GM12878 (cell line): ENCODE measurements around the gene EPX. TPM values are rescaled to one million over a fixed set of nuclear protein-coding genes. Genes with fewer than 3 reads are reported as not detected.

ENCODE experiments used
- ATAC-seq: fragments of 200-7000 bp; cut with Tn5 transposase; 3 replicates; pipeline ENCODE4 v1.9.1; 2020; ENCODE audit warnings: mild to moderate bottlenecking, moderate library complexity
- BruUV-seq: library from RNA; stranded (reverse); fragments of 400-500 nt; replicated peaks from 2 replicates; lab custom pipeline; 2021; lab: Mats Ljungman, UMichigan
- CTCF ChIA-PET: fragments of 300-600 bp; sonication (Branson Sonifier 250); formaldehyde crosslinking; extraction: SDS; loops from one replicate; lab custom pipeline; 2021; ENCODE audit warnings: inconsistent platforms; lab: Yijun Ruan, JAX
- POLR2A ChIA-PET: fragments of 350-600 bp; formaldehyde crosslinking; extraction: SDS; loops from one replicate; lab custom pipeline; 2021; ENCODE audit warnings: inconsistent platforms; lab: Charles Lee
- RAD21 ChIA-PET: fragments of 300-600 bp; sonication (Branson Sonifier 250); formaldehyde crosslinking; loops from one replicate; lab custom pipeline; 2023; ENCODE audit warnings: antibody characterized with exemption; ENCODE audit not compliant: unreplicated experiment; lab: Charles Lee
- SMC1A ChIA-PET: fragments of 300-600 bp; sonication (Branson Sonifier 250); formaldehyde crosslinking; loops from one replicate; lab custom pipeline; 2023; ENCODE audit not compliant: unreplicated experiment, uncharacterized antibody; lab: Charles Lee
- DNase-seq: peaks from one replicate; pipeline ENCODE4 v3.0.0-alpha.2; 2011; ENCODE audit warnings: low read depth, low spot score
- FAIRE-seq: peaks from 3 replicates; lab custom pipeline; 2011; peaks lifted over from hg19 to GRCh38; lab: Jason Lieb, UNC
- H2AFZ ChIP-seq: 2 replicates; pipeline ENCODE4 v1.6.0; 2011; ENCODE audit warnings: low read depth, low read length, control low read depth; ENCODE audit not compliant: control insufficient read depth
- H3K27ac ChIP-seq: 2 replicates; pipeline ENCODE4 v1.5.1; 2011; ENCODE audit warnings: control low read depth; ENCODE audit not compliant: control insufficient read depth, insufficient read depth
- H3K27me3 ChIP-seq, 2 experiments: replicated peaks in 1 of 2; 2 replicates each; pipeline versions ENCODE4 v1.6.0 to v1.6.1; 2011; ENCODE audit warnings: low read length in 1 of 2; ENCODE audit not compliant: control insufficient read depth in 2 of 2, insufficient read depth in 2 of 2
- H3K36me3 ChIP-seq, 2 experiments: 2 replicates each; pipeline ENCODE4 v1.5.1; 2011; ENCODE audit warnings: low read length in 1 of 2; ENCODE audit not compliant: control insufficient read depth in 2 of 2, insufficient read depth in 2 of 2
- H3K4me1 ChIP-seq: 2 replicates; pipeline ENCODE4 v1.6.1; 2011; ENCODE audit warnings: mild to moderate bottlenecking, low read length, moderate library complexity, mixed read lengths; ENCODE audit not compliant: control insufficient read depth, insufficient read depth
- H3K4me2 ChIP-seq: 2 replicates; pipeline ENCODE4 v1.6.0; 2011; ENCODE audit warnings: control low read depth; ENCODE audit not compliant: control insufficient read depth, insufficient read depth
- H3K4me3 ChIP-seq: fragments of 200-600 bp; sonication (generic); 2 replicates; pipeline ENCODE4 v1.5.1; 2016
- H3K79me2 ChIP-seq: 2 replicates; pipeline ENCODE4 v1.6.0; 2011; ENCODE audit warnings: low read length; ENCODE audit not compliant: control insufficient read depth, insufficient read depth
- H3K9ac ChIP-seq: 2 replicates; pipeline ENCODE4 v1.8.0; 2011; ENCODE audit warnings: low read length, control low read depth, mixed read lengths; ENCODE audit not compliant: control insufficient read depth, insufficient read depth
- H3K9me3 ChIP-seq: replicated peaks from 3 replicates; pipeline ENCODE4 v1.5.1; 2011; ENCODE audit warnings: mild to moderate bottlenecking, low read length; ENCODE audit not compliant: control insufficient read depth, insufficient read depth
- H4K20me1 ChIP-seq: 2 replicates; pipeline ENCODE4 v1.6.0; 2011; ENCODE audit not compliant: control insufficient read depth, insufficient read depth
- CREM ChIP-seq: IDR thresholded peaks from 2 replicates; pipeline ENCODE4 v1.6.1; 2014; ENCODE audit warnings: antibody characterized with exemption, low read depth
- EP300 ChIP-seq, 2 experiments: fragments of 150-350 bp in 1 of 2; IDR thresholded peaks; 2 replicates each; pipeline ENCODE4 v1.6.1; 2011 to 2012; ENCODE audit warnings: low read depth in 2 of 2, low read length in 2 of 2, borderline replicate concordance in 1 of 2, improper control_type of control experiment in 1 of 2, inconsistent platforms in 1 of 2; ENCODE audit not compliant: control insufficient read depth in 1 of 2
- PML ChIP-seq: IDR thresholded peaks from 2 replicates; pipeline ENCODE4 v1.6.1; 2012; ENCODE audit warnings: low read length, inconsistent platforms
- WGBS: methylation state at CpG from one replicate; pipeline ENCODE4 v1.1.6; 2016; ENCODE audit warnings: low lambda C conversion rate; ENCODE audit not compliant: insufficient replicate concordance, insufficient coverage; ENCODE audit errors: missing lambda C conversion rate; 5-methylcytosine and 5-hydroxymethylcytosine counted together
- in situ Hi-C: fragments of 300-500 bp; cut with MboI; formaldehyde crosslinking; loops from 9 replicates; pipeline ENCODE4 v1.14.3; 2018; ENCODE audit warnings: mixed read lengths
- intact Hi-C: fragments of 100-400 bp; cut with micrococcal nuclease; formaldehyde crosslinking; loops from one replicate; pipeline ENCODE4 v1.14.2; 2022; ENCODE audit not compliant: unreplicated experiment
- polyA plus RNA-seq, 11 experiments: library from polyadenylated mRNA; depleted of rRNA in 4 of 11; unstranded in 6 of 11; stranded (reverse) in 5 of 11; fragments of >200 nt; fragmentation: Nextera tagmentation in 4 of 11; fragmentation: Illumina TruSeq in 1 of 11; extraction: Ambion mirVana in 4 of 11; extraction: Trizol in 1 of 11; gene quantifications; 1 replicate in 1 of 11; 2 replicates in 10 of 11; pipeline versions ENCODE4 v1.2.1 to v1.2.3, GENCODE V29; 2011 to 2016; ENCODE audit warnings: inconsistent platforms in 2 of 11, missing spikeins in 2 of 11, low read depth in 1 of 11
- total RNA-seq, 4 experiments: library from RNA; depleted of rRNA in 3 of 4; stranded (reverse); fragments of >200 nt in 3 of 4; fragmentation: Illumina TruSeq in 1 of 4; extraction: Trizol in 1 of 4; gene quantifications; 2 replicates each; pipeline versions ENCODE4 v1.2.1 to v1.2.3, GENCODE V29; 2013 to 2021
- TF ChIP-seq, protein P1 (sequence below), 3 experiments: IDR thresholded peaks in 2 of 3; conservative IDR thresholded peaks in 1 of 3; 2 replicates each; pipeline ENCODE4 v1.5.1; 2011; ENCODE audit warnings: low read depth in 3 of 3, low read length in 3 of 3, mild to moderate bottlenecking in 3 of 3, control low read depth in 2 of 3, moderate library complexity in 2 of 3, inconsistent platforms in 1 of 3, mixed read lengths in 1 of 3; ENCODE audit not compliant: control insufficient read depth in 2 of 3, insufficient read depth in 1 of 3; ENCODE audit errors: extremely low read depth in 1 of 3
- TF ChIP-seq, protein P2 (sequence below): IDR thresholded peaks from 2 replicates; pipeline ENCODE4 v1.6.1; 2011; ENCODE audit warnings: low read depth, mild to moderate bottlenecking, low read length, moderate library complexity, borderline replicate concordance; ENCODE audit errors: extremely low read depth
- TF ChIP-seq, protein P3 (sequence below): fragments of 450-650 bp; IDR thresholded peaks from 2 replicates; pipeline ENCODE4 v1.6.1; 2017; ENCODE audit warnings: low read depth, mild to moderate bottlenecking, moderate library complexity

EPX gene
- total and polyA plus RNA-seq, 10 of the 15 experiments (the other 5 are each of a cell fraction or from before 2014, with no cell fraction given): 0.03 TPM; not detected in 9

DNA sequence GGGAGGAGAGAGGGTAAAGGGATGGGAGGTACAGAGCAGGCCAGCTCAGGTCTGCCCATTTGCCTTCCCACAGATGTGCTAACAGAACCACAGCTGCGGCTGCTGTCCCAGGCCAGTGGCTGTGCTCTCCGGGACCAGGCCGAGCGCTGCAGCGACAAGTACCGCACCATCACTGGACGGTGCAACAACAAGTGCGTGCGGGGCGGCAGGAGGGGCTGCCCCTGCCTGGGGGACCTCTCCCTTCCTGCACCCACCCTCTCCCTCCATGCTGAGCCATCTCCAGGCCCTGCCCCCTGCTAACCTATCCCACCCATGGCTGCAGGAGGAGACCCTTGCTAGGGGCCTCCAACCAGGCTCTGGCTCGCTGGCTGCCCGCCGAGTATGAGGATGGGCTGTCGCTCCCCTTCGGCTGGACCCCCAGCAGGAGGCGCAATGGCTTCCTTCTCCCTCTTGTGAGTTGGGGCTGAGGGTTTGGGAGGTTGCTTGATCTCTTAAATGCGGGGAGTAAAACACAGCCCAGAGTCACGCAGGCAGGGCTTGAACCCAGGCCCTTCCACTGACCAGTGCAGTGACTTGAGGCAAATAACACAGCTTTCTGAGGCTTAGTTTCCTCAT, 1.2 kb downstream of the EPX start:
- intact Hi-C loops (no loop called here), in situ Hi-C loops (no loop called here)
- 69% methylated on average over 14 of the region's 18 CpGs for WGBS
- FAIRE-seq (no peak), ATAC-seq (no peak), DNase-seq (no peak)
- Histone ChIP-seq H3K4me3 (no peak overlapping the region), H3K9me3 (no peaks in the 10 kb centered on the region), H3K4me2 (no peak overlapping the region), H4K20me1 (no peaks in the 10 kb centered on the region), H3K27me3 (peaks cover 0 to 4% of the 10 kb centered on the region in 2 experiments; a peak in 2 of 4 replicates), H3K4me1 (peaks cover 3% of the 10 kb centered on the region), H2AFZ (no peak overlapping the region), H3K9ac (no peak overlapping the region), H3K27ac (no peak overlapping the region), H3K36me3 (no peaks in the 10 kb centered on the region), H3K79me2 (no peaks in the 10 kb centered on the region)
- SMC1A ChIA-PET: no interaction called here
- BruUV-seq: no TSS peak
- CTCF ChIA-PET: interaction anchor here (0.9 to 1.2 kb wide), 2 partner anchors 37 to 56 kb away, joined by 3 to 5 read pairs; no protein-coding TSS in a partner anchor
- POLR2A ChIA-PET: no interaction called here
- TF ChIP-seq PML: no peak
- TF ChIP-seq, protein P1, sequence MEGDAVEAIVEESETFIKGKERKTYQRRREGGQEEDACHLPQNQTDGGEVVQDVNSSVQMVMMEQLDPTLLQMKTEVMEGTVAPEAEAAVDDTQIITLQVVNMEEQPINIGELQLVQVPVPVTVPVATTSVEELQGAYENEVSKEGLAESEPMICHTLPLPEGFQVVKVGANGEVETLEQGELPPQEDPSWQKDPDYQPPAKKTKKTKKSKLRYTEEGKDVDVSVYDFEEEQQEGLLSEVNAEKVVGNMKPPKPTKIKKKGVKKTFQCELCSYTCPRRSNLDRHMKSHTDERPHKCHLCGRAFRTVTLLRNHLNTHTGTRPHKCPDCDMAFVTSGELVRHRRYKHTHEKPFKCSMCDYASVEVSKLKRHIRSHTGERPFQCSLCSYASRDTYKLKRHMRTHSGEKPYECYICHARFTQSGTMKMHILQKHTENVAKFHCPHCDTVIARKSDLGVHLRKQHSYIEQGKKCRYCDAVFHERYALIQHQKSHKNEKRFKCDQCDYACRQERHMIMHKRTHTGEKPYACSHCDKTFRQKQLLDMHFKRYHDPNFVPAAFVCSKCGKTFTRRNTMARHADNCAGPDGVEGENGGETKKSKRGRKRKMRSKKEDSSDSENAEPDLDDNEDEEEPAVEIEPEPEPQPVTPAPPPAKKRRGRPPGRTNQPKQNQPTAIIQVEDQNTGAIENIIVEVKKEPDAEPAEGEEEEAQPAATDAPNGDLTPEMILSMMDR (IDR thresholded peaks at IDR 0.05 in 2 of 3, conservative IDR thresholded peaks at IDR 0.05 in 1 of 3; ENCODE audit: control insufficient read depth in 2 of 3, extremely low read depth in 1 of 3, insufficient read depth in 1 of 3, low read depth in 3 of 3, low read length in 3 of 3): 0 out of 6 replicates have a peak, but pooled peaks of 1 of the 3 experiments have one; percentile 3
- RAD21 ChIA-PET: no interaction called here

DNA sequence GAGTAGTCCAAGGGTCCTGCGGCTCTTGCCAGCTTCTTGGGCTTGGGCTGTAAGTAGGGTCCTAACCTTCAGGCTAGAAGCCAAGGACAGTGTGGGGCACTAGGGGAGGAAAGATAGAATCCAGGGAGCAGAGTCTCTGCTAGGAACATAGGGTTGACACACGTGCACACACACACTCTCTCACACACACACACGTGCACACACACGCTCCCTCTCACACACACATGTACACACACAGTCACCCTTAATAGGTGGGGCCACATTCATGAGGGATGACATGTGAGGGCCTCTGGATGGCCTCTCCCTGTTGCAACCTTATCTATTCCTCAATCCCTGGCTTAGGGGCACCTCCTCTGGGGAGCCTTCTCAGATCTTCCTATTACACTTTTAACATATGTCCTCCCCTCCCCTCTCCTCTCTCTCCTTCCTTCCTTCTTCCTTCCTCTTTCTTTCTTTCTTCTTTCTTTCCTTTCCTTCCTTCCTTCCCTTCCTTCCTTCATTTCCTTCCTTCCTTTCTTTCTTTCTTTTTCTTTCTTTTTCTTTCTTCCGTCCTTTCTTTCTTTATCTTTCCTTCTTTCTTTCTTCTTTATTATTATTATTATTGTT, 3.1 kb downstream of the EPX start:
- Histone ChIP-seq H3K27me3 (peaks cover 0 to 4% of the 10 kb centered on the region in 2 experiments; a peak in 2 of 4 replicates), H3K4me1 (peaks cover 3% of the 10 kb centered on the region), H4K20me1 (no peaks in the 10 kb centered on the region), H3K36me3 (no peaks in the 10 kb centered on the region), H3K27ac (no peak overlapping the region), H2AFZ (no peak overlapping the region), H3K9ac (no peak overlapping the region), H3K9me3 (no peaks in the 10 kb centered on the region), H3K4me2 (no peak overlapping the region), H3K79me2 (no peaks in the 10 kb centered on the region), H3K4me3 (no peak overlapping the region)
- no peak for ATAC-seq
- in situ Hi-C loops (no loop called here), intact Hi-C loops (no loop called here)
- WGBS: 46% methylated on average over 5 of the region's 5 CpGs
- RAD21 ChIA-PET: no interaction called here
- SMC1A ChIA-PET: no interaction called here
- DNase-seq: no peak
- no peak for FAIRE-seq
- TF ChIP-seq, protein P2, sequence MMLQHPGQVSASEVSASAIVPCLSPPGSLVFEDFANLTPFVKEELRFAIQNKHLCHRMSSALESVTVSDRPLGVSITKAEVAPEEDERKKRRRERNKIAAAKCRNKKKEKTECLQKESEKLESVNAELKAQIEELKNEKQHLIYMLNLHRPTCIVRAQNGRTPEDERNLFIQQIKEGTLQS: no peak
- no peak for TF ChIP-seq EP300 (IDR thresholded peaks at IDR 0.05; ENCODE audit: borderline replicate concordance in 1 of 2, control insufficient read depth in 1 of 2, low read depth in 2 of 2, low read length in 2 of 2)
- TF ChIP-seq CREM: no peak
- TF ChIP-seq, protein P3, sequence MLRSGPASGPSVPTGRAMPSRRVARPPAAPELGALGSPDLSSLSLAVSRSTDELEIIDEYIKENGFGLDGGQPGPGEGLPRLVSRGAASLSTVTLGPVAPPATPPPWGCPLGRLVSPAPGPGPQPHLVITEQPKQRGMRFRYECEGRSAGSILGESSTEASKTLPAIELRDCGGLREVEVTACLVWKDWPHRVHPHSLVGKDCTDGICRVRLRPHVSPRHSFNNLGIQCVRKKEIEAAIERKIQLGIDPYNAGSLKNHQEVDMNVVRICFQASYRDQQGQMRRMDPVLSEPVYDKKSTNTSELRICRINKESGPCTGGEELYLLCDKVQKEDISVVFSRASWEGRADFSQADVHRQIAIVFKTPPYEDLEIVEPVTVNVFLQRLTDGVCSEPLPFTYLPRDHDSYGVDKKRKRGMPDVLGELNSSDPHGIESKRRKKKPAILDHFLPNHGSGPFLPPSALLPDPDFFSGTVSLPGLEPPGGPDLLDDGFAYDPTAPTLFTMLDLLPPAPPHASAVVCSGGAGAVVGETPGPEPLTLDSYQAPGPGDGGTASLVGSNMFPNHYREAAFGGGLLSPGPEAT: no peak
- CTCF ChIA-PET: interaction anchor here (0.6 kb wide), 1 partner anchor 824 kb away, joined by 3 read pairs; no protein-coding TSS in a partner anchor
- BruUV-seq: no TSS peak
- POLR2A ChIA-PET: no interaction called here
